Stimulated activated CD4-positive, alpha-beta T cell treated with anti-CD3 and anti-CD28 coated beads, Interleukin-4, amount 100 ng/mL, for 4 hours (primary cell): ENCODE results near the gene PLSCR5.

Experiments
- DNase-seq, 2 experiments: peaks; one replicate each; pipeline ENCODE4 v3.0.0-alpha.2; 2020

PLSCR5 gene

GRCh38 chr3:146581951-146582467, 23.1 kb downstream of the PLSCR5 start:
- DNase-seq, result no peak

DNA sequence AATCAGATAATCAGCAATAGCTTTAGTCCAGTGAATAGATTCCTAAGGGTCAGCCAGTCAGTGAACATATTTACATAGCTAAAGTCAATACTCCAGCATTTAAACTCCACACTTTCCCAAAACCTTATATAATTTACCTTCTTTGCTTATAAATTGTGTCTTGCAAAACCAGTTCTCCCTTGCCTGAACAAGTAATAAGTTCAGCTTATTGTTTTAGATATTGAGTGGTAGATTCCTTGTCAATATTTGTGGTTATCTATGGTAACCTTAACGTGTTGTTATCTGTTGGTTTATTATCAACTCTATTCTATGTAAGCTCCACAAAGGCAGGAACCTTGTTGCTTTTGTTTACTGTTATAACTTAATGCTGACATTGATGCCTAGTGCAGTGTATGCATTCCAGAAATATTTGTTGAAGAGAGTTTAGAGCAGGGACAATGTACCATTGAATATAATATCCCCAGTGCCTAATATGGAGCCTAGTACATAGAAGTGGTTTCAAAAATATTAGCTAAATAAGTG, 24.0 kb downstream of the PLSCR5 start:
- no peak for DNase-seq

DNA sequence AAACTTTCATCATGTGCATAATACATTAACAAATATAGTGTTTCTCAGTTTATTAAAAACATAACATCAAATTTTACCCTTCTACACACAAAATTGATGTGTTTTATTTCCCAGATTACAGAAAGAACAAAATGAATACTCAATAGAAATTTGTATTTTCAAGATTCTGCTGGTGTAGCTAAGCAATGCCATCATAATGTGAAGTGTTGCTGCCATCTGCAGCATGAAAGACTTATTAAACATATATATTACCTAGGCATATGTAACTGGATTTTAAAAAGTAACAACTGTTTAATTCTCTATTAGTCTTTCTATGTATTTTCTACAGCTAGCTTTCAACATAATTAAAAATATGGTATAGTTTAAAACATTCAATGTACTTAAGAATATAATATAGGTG, 27.5 kb downstream of the PLSCR5 start:
- peak in 1 of 2 experiments; percentile 9 for DNase-seq

DNA sequence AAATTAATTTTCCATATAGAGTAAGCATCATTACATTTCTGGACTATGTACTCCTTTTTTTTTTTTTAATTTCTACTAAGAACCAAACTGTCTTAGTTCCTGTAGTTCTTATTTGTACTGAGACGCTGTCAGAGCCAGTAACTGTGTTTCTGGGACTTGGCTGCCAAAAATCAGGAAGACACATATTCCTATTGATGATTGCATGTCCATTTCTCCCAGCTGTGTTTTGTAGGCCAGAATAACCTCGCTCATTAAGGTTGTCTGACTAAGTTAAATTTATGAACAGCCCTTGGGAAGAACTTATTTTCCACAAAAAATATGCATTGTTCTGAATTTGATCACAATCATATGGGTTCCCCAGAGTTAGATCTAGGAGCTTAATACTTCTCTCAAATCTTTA, 29.5 kb downstream of the PLSCR5 start:
- no peak for DNase-seq

- DNase-seq, result no peak
Measured at GRCh38 chr3:146574173-146574572, 31.0 kb downstream of the PLSCR5 start.

DNA sequence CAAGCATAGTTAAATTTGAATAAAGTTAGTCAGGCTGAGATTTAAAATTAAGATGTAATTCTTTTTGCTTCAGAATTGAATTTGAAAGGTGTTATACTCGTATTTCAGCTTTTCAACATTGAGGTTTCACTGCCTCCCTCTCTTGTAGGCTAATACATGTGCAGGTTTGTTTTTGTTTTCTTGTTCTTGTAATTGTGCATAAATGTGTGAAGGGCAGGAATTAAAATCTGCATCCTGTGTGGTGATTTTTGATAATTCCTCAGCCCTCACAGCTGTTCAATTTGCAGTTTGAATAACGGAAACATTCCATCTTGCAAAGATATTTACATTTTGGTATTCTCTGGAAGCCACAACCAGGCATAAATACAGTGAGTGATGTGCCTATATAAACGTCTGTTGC, 35.8 kb downstream of the PLSCR5 start:
- DNase-seq, result no peak

DNA sequence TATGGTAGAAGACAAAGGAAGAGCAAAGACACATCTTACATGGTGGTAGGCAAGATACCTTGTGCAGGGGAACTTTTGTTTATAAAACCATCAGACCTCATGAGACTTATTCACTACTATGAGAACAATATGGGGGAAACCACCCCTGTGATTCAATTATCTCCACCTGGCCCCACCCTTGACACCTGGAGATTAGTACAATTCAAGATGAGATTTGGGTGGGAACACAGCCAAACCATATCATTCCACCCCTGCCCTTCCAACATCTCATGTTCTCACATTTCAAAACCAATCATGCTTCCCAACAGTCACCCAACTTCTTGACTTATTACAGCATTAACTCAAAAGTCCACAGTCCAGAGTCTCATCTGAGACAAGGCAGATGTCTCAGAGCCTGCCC, 39.0 kb downstream of the PLSCR5 start:
- DNase-seq, result no peak

DNA sequence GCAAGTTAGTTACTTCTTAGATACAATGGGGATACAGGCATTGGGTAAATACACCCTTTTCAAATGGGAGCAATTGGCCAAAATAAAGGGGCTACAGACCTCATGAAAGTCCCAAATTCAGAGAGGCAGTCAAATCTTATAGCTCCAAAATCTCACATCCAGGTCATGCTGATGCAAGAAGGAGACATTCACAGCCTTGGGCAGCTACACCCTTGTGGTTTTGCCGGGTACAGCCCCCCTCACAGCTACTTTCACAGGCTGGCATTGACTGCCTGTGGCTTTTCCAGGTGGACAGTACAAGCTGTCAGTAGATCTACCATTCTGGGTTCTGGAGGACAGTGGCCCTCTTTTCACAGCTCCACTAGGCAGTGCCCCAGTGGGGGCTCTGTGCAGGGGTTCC, 43.3 kb downstream of the PLSCR5 start:
- no peak for DNase-seq

DNA sequence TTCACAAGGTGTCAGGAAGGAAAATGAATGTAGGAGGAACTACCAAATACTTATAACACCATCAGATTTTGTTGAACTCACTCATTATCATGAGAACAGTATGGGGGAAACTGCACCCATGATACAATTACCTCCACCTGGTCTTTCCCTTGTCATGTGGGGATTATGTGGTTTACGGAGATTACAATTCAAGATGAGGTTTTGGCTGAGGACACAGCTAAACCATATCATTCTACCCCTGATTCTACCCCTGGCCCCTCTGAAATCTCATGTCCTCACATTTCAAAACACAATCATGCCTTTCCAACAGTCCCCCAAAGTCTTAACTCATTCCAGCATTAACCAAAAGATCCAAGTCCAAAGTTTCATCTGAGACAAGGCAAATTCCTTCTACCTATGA, 43.7 kb downstream of the PLSCR5 start:
- no peak for DNase-seq

DNA sequence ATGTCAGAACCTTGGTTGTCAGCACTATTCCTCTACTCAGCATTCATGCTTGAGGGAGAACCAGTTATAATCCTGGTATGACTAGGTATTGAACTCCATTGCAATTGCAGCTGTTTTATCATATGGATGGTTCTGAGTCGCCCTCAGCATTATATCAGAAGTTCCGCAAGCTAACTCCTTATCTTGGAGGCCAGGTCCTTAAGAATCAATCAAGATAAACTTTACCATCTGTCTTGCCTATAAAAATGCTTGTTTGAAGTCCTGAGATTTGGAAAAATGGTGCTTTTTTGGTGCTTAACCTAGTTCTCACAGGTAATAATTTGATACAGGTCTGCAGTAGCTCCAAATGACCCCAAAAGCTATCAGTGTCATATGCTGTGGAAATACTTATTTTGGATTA, 44.5 kb downstream of the PLSCR5 start:
- no peak for DNase-seq

DNA sequence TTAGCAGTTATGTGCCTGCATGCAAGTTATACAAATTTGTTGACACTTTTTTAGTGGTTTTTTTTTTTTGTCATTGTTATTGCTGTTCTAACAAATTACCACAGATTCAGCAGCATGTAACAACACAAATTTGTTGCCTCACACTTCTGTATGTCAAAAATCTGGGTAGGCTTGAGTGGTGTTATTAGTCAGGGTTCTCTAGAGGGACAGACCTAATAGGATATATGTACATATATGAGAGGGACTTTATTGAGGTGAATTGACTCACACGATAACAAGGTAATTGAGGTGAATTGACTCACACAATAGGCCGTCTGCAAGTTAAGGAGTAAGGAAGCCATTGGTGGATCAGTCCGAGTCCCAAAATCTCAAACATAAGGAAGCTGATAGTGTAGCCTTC, 45.8 kb downstream of the PLSCR5 start:
- DNase-seq, result no peak

DNA sequence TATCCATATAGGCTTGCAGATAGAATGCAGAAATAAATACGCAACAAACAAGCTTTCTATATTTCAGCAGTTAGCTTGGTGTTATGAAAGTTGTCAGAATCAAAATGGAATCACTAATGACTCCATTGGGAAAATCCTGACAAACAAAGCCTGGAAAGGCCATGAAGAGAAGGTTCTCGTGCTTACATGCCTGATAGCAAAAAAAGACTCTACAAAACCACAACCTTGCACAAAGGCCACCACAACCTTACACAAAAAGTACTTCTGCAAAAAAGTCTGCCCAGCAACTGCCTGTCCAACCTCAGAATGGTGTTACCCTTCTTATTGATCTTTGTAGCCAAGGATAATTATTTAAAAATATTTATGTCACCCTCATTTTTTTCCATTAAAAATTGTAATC, 46.4 kb downstream of the PLSCR5 start:
- no peak for DNase-seq

- no peak for DNase-seq
Measured at GRCh38 chr3:146557745-146558144, 47.4 kb downstream of the PLSCR5 start.

DNA sequence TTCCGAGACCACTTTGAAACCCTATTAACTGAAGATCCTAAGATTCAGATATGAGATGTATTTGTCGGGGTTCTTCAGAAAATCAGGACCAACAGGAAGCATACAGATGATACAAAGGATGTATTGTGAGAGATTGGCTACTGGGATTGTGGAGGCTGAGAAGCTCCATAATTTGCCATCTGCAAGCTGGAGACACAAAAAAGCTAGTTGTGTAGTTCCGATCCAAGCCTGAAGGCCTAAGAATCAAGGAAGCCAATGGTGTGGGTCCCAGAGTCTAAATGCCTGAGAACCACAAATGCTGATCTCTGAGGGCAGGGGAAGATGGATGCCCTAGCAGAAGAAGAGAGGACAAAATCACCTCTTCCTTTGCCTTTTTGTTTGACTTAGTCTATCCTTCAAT, 49.8 kb downstream of the PLSCR5 start:
- DNase-seq, result no peak

- DNase-seq, result no peak
Measured at GRCh38 chr3:146554151-146554760, 50.9 kb downstream of the PLSCR5 start.

DNA sequence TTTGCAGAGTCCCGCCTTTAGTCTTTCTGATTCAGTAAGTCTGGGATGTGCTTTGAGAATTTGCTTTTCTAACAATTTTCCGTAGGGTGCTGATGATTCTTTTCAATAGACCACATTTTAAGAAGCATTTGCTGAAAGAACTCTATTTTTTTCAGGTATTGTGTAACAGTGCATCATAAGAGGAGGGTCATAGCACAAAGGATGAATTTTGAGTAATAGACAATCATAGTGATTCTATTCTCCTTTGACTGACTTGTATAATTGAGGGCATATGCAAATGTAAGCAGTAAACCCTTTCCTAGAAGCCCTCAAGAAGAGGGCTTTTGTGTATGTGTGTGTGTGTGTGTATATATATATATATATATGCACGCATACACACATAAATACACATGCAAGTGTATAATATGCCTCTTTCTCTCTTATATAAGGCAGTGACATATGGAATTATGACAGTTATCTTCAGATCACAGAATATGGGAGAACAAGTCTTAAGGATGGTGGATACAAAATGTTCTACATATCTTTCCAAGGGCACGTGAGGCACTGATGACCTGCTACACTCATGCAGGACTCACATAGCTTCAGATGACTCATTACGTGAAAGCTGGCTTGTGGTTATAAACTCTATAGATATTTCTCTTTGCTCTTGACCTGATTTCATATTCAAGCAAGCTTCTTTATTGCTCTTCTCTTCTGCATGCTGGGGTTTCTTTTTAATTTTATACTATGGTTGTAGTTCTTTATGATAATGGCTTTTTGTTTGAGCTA, 54.2 kb downstream of the PLSCR5 start:
- no peak for DNase-seq

GRCh38 chr3:146550070-146550615, 55.0 kb downstream of the PLSCR5 start:
- no peak for DNase-seq

- DNase-seq, result no peak
Measured at GRCh38 chr3:146547235-146547835, 57.8 kb downstream of the PLSCR5 start.

DNA sequence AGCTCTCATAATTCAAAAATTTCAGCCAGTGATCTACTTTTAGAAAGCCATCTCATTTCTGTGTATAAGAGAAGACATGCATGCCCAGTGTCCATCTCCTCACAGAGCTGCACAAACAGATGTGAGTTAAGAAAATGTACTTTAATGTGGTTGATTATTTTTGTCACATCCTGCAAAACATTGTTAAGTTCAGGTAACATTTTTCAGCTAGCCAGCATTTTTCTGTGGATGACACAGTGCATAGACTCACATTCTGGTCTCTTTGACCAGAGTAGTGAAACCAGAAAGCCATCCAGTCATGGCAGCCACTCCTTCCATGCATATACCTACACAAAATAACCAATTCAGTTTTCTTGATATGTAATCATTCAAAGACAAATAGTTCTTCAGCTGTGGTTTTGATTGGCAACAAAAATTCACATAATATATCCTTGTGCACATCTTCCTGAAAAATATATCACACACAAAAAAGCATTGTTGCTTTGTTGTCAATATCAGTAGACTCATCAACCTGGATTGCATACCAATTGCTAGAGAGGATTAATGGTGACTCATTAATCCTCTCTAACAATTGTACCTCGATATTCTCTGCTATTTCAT, 58.7 kb downstream of the PLSCR5 start:
- DNase-seq, result no peak

DNA sequence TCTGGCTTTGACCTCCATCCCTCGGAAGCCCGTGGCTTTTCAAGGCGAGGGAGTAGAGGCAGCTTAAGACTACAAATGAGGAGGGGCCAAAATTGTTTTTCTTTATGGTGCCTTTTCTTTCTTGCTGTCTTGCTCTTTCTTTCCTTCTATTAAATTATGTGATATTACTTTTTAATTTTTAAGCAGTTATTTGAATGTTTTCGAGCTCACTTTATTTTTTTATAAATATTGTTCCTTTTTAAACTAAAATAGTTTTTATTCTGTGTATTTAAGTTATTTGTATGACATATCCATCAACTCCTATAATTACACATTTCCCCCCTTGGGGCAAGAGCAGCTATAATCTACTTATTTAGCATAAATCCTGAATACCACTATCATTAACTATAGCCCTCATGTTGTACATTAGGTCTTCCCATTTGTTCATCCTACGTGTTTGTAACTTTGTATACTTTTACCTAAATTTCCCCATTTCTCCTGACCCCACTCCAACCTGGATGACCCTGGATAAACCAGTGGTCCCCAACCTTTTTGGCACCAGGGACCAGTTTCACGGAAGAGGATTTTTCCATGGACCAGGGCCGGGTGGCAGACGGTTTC, 60.1 kb downstream of the PLSCR5 start:
- DNase-seq, result no peak

GRCh38 chr3:146544002-146544928, 60.9 kb downstream of the PLSCR5 start, which contains the start of gene PLSCR1:
TSS of gene PLSCR1 (minus strand) at chr3:146544607. CDS start at chr3:146536552, 8,055 bp downstream.
- DNase-seq, result peak; percentile 62 to 85
